HEK293T (cell line): Measurements from ENCODE around the gene USP46.

ENCODE experiments used
- CTCF ChIA-PET: fragments of 350-600 bp; formaldehyde crosslinking; extraction: SDS; loops from one replicate; lab custom pipeline; 2021; ENCODE audit warnings: antibody characterized with exemption, inconsistent platforms; lab: Yijun Ruan, JAX
- POLR2A ChIA-PET: fragments of 350-600 bp; formaldehyde crosslinking; extraction: SDS; loops from one replicate; lab custom pipeline; 2020; ENCODE audit warnings: antibody characterized with exemption, inconsistent platforms; lab: Yijun Ruan, JAX
- DNase-seq: peaks from one replicate; pipeline ENCODE4 v3.0.0; 2012; ENCODE audit warnings: mixed read lengths; ENCODE audit errors: extremely low spot score
- ARNT ChIP-seq: fragments of 450-650 bp; IDR thresholded peaks from 2 replicates; pipeline ENCODE4 v1.6.1; 2017; ENCODE audit warnings: mild to moderate bottlenecking
- BHLHE40 ChIP-seq: fragments of 450-650 bp; IDR thresholded peaks from 2 replicates; pipeline ENCODE4 v1.6.1; 2016; ENCODE audit warnings: mild to moderate bottlenecking, moderate library complexity, borderline replicate concordance
- CTBP1 ChIP-seq: fragments of 450-650 bp; IDR thresholded peaks from 2 replicates; pipeline ENCODE4 v1.6.1; 2016; ENCODE audit warnings: borderline replicate concordance
- ELF4 ChIP-seq: fragments of 450-650 bp; IDR thresholded peaks from 2 replicates; pipeline ENCODE4 v1.6.1; 2017; ENCODE audit warnings: antibody characterized with exemption
- FOXA1 ChIP-seq: fragments of 450-650 bp; IDR thresholded peaks from 2 replicates; pipeline ENCODE4 v1.6.1; 2016; ENCODE audit warnings: mild to moderate bottlenecking
- FOXK2 ChIP-seq: fragments of 450-650 bp; IDR thresholded peaks from 2 replicates; pipeline ENCODE4 v1.6.1; 2016; ENCODE audit warnings: mild to moderate bottlenecking
- FOXM1 ChIP-seq: fragments of 450-650 bp; IDR thresholded peaks from 2 replicates; pipeline ENCODE4 v1.6.1; 2017; ENCODE audit warnings: mild to moderate bottlenecking, borderline replicate concordance
- HDGF ChIP-seq: fragments of 450-650 bp; IDR thresholded peaks from 2 replicates; pipeline ENCODE4 v1.6.1; 2017; ENCODE audit warnings: antibody characterized with exemption, borderline replicate concordance
- L3MBTL2 ChIP-seq: fragments of 450-650 bp; conservative IDR thresholded peaks from 2 replicates; pipeline ENCODE4 v1.6.1; 2016; ENCODE audit warnings: mild to moderate bottlenecking
- LEF1 ChIP-seq: fragments of 450-650 bp; IDR thresholded peaks from 2 replicates; pipeline ENCODE4 v1.6.1; 2017; ENCODE audit warnings: mild to moderate bottlenecking, borderline replicate concordance
- NFRKB ChIP-seq: fragments of 450-650 bp; IDR thresholded peaks from 2 replicates; pipeline ENCODE4 v1.6.1; 2016; ENCODE audit warnings: mild to moderate bottlenecking, moderate library complexity
- PKNOX1 ChIP-seq: fragments of 450-650 bp; IDR thresholded peaks from 2 replicates; pipeline ENCODE4 v1.6.1; 2016
- SP1 ChIP-seq: fragments of 450-650 bp; IDR thresholded peaks from 2 replicates; pipeline ENCODE4 v1.6.1; 2017
- SUZ12 ChIP-seq: fragments of 450-650 bp; IDR thresholded peaks from 2 replicates; pipeline ENCODE4 v1.6.1; 2016; ENCODE audit warnings: mild to moderate bottlenecking
- TARDBP ChIP-seq: fragments of 450-650 bp; IDR thresholded peaks from 2 replicates; pipeline ENCODE4 v1.6.1; 2016
- ZNF384 ChIP-seq: fragments of 450-650 bp; IDR thresholded peaks from 2 replicates; pipeline ENCODE4 v1.6.1; 2016

USP46 gene

GRCh38 chr4:52600275-52600674 is 58.8 kb downstream of the USP46 start:
- TF ChIP-seq FOXM1 (no peak), LEF1 (no peak), CTBP1 (no peak), NFRKB (no peak), L3MBTL2 (no peak), FOXK2 (no peak), ELF4 (no peak)
- POLR2A ChIA-PET: no interaction called here
- DNase-seq: no peak
- CTCF ChIA-PET: no interaction called here

GRCh38 chr4:52595001-52595400 is 64.1 kb downstream of the USP46 start:
- no peak for TF ChIP-seq BHLHE40
- no peak for TF ChIP-seq ZNF384
- no peak for TF ChIP-seq HDGF
- no peak for TF ChIP-seq L3MBTL2
- TF ChIP-seq SP1: no peak
- no peak for TF ChIP-seq SUZ12
- no peak for TF ChIP-seq FOXM1
- no peak for TF ChIP-seq FOXA1
- TF ChIP-seq ELF4: no peak
- no peak for TF ChIP-seq LEF1
- TF ChIP-seq NFRKB: no peak
- TF ChIP-seq TARDBP: no peak
- no peak for TF ChIP-seq ARNT
- TF ChIP-seq FOXK2: no peak
- no peak for TF ChIP-seq PKNOX1
- no peak for TF ChIP-seq CTBP1
- ChIA-PET POLR2A (no interaction called here), CTCF (no interaction called here)
- no peak for DNase-seq

GRCh38 chr4:52592287-52592686 is 66.8 kb downstream of the USP46 start:
- CTCF ChIA-PET: no interaction called here
- POLR2A ChIA-PET: no interaction called here
- no peak for DNase-seq
- TF ChIP-seq FOXM1 (no peak), ELF4 (no peak), FOXA1 (no peak), ZNF384 (no peak), SP1 (no peak), ARNT (no peak), LEF1 (no peak), BHLHE40 (no peak), PKNOX1 (no peak), L3MBTL2 (no peak), SUZ12 (no peak), TARDBP (no peak), NFRKB (no peak), HDGF (no peak), FOXK2 (no peak), CTBP1 (no peak)

GRCh38 chr4:52588771-52589591 is 70.1 kb downstream of the USP46 start:
- CTCF ChIA-PET: interaction anchor here (0.6 to 1.6 kb wide), 2 partner anchors 394 to 1227 kb away, joined by 3 to 7 read pairs; no protein-coding TSS in a partner anchor
- POLR2A ChIA-PET: no interaction called here
- no peak for DNase-seq
- TF ChIP-seq PKNOX1: no peak
- TF ChIP-seq HDGF: no peak
- TF ChIP-seq ZNF384: no peak
- TF ChIP-seq CTBP1: no peak
- TF ChIP-seq FOXM1: no peak
- no peak for TF ChIP-seq ARNT
- TF ChIP-seq BHLHE40: no peak
- no peak for TF ChIP-seq FOXK2
- TF ChIP-seq LEF1: no peak
- TF ChIP-seq ELF4: no peak
- TF ChIP-seq SUZ12: no peak
- TF ChIP-seq TARDBP: no peak
- TF ChIP-seq SP1: no peak

GRCh38 chr4:52588097-52588496 is 71.0 kb downstream of the USP46 start:
- TF ChIP-seq FOXM1 (no peak), BHLHE40 (no peak), CTBP1 (no peak), SUZ12 (no peak), TARDBP (no peak), ELF4 (no peak), NFRKB (no peak), ZNF384 (no peak), ARNT (no peak), FOXK2 (no peak), HDGF (no peak)
- peak; percentile 53 for DNase-seq
- POLR2A ChIA-PET: no interaction called here
- CTCF ChIA-PET: interaction anchor here (0.6 to 1.6 kb wide), 6 partner anchors 14 to 1515 kb away, joined by 3 to 7 read pairs (median 3); no protein-coding TSS in a partner anchor

GRCh38 chr4:52586069-52586468 is 73.0 kb downstream of the USP46 start:
- TF ChIP-seq L3MBTL2 (no peak), PKNOX1 (no peak), SP1 (no peak), NFRKB (no peak), CTBP1 (no peak), ARNT (no peak), ELF4 (no peak), FOXK2 (no peak), BHLHE40 (no peak), HDGF (no peak)
- ChIA-PET CTCF (interaction anchor here (1.1 kb wide), 1 partner anchor 399 kb away, joined by 3 read pairs; no protein-coding TSS in a partner anchor), POLR2A (no interaction called here)
- DNase-seq: no peak
